Esophagus squamous epithelium (tissue), 4 donors: ENCODE results near the gene NOC4L.
"Not testable (repeated sequence)": the region's sequence is repeated elsewhere in the genome, so short reads cannot be mapped to it uniquely, and the experiment has no call there.

ENCODE experiments used
- POLR2A ChIP-seq, 4 donors: fragments of 450-650 bp; IDR thresholded peaks; one replicate each; pipeline ENCODE4 v1.6.1; 2017; ENCODE audit warnings: antibody characterized with exemption in 4 of 4, mild to moderate bottlenecking in 4 of 4, moderate library complexity in 3 of 4
- TF ChIP-seq, protein P1 (sequence below), 6 experiments: fragments of 450-650 bp in 4 of 6; fragments of 200-600 bp in 2 of 6; sonication (generic) in 2 of 6; IDR thresholded peaks; one replicate each; pipeline ENCODE4 v1.5.1; 2016 to 2019; ENCODE audit warnings: antibody characterized with exemption in 6 of 6, mild to moderate bottlenecking in 4 of 6, moderate library complexity in 4 of 6

DNA sequence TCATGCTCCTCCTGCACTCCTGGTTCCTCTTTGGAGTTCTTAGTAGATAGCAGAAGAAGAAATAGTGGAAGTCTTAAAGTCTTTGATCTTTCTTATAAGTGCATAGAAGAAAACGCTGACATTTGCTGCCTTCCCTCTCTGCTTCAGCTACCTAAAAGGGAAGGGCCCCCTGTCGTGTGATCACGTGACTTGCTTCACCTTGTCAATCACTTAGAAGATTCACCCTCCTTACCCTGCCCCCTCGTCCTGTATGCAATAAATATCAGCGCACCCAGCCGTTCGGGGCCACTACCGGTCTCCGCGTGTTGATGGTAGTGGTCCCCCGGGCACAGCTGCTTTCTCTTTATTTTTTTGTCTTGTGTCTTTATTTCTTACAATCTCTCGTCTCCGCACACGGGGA is 41.2 kb upstream of the NOC4L start:
- TF ChIP-seq, protein P1, sequence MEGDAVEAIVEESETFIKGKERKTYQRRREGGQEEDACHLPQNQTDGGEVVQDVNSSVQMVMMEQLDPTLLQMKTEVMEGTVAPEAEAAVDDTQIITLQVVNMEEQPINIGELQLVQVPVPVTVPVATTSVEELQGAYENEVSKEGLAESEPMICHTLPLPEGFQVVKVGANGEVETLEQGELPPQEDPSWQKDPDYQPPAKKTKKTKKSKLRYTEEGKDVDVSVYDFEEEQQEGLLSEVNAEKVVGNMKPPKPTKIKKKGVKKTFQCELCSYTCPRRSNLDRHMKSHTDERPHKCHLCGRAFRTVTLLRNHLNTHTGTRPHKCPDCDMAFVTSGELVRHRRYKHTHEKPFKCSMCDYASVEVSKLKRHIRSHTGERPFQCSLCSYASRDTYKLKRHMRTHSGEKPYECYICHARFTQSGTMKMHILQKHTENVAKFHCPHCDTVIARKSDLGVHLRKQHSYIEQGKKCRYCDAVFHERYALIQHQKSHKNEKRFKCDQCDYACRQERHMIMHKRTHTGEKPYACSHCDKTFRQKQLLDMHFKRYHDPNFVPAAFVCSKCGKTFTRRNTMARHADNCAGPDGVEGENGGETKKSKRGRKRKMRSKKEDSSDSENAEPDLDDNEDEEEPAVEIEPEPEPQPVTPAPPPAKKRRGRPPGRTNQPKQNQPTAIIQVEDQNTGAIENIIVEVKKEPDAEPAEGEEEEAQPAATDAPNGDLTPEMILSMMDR (IDR thresholded peaks at IDR 0.05), result not testable (repeated sequence)
- not testable (repeated sequence) for TF ChIP-seq POLR2A (IDR thresholded peaks at IDR 0.05)
